Hepatocyte (in vitro differentiated cells): Measurements from ENCODE around the gene MRPL22. TPM values are rescaled to one million over a fixed set of nuclear protein-coding genes. Genes with fewer than 3 reads are reported as not detected.

Experiments
- DNase-seq: peaks from one replicate; pipeline ENCODE4 v3.0.0-alpha.2; 2016; ENCODE audit warnings: low spot score
- H2AFZ ChIP-seq: fragments of 200-600 bp; sonication (generic); 2 replicates; pipeline ENCODE4 v1.6.0; 2016; ENCODE audit warnings: antibody characterized with exemption, mild to moderate bottlenecking
- H3K27ac ChIP-seq: fragments of 200-600 bp; sonication (generic); 2 replicates; pipeline ENCODE4 v1.5.1; 2016; ENCODE audit warnings: mild to moderate bottlenecking
- H3K27me3 ChIP-seq: fragments of 200-600 bp; sonication (generic); 2 replicates; pipeline ENCODE4 v1.6.1; 2016
- H3K36me3 ChIP-seq: fragments of 200-600 bp; sonication (generic); replicated peaks from 2 replicates; pipeline ENCODE4 v1.5.1; 2016; ENCODE audit warnings: low read depth; ENCODE audit not compliant: insufficient read depth
- H3K4me1 ChIP-seq: fragments of 200-600 bp; sonication (generic); 2 replicates; pipeline ENCODE4 v1.5.1; 2016; ENCODE audit warnings: mild to moderate bottlenecking, moderate library complexity; ENCODE audit not compliant: insufficient read depth
- H3K4me2 ChIP-seq: fragments of 200-600 bp; sonication (generic); 2 replicates; pipeline ENCODE4 v1.6.0; 2016
- H3K4me3 ChIP-seq: fragments of 200-600 bp; sonication (generic); 2 replicates; pipeline ENCODE4 v1.5.1; 2016; ENCODE audit warnings: mild to moderate bottlenecking
- H3K79me2 ChIP-seq: fragments of 200-600 bp; sonication (generic); 2 replicates; pipeline ENCODE4 v1.6.0; 2017; ENCODE audit warnings: mild to moderate bottlenecking
- H3K9me2 ChIP-seq: fragments of 200-600 bp; sonication (generic); replicated peaks from 2 replicates; pipeline ENCODE4 v1.6.0; 2017; ENCODE audit warnings: mild to moderate bottlenecking; ENCODE audit not compliant: insufficient read depth
- H3K9me3 ChIP-seq: fragments of 200-600 bp; sonication (generic); 2 replicates; pipeline ENCODE4 v1.5.1; 2016; ENCODE audit warnings: low read depth, mild to moderate bottlenecking
- H4K20me1 ChIP-seq: fragments of 200-600 bp; sonication (generic); 2 replicates; pipeline ENCODE4 v1.6.0; 2016; ENCODE audit warnings: mild to moderate bottlenecking; ENCODE audit not compliant: insufficient read depth, poor library complexity, severe bottlenecking
- EZH2 ChIP-seq: fragments of 200-600 bp; sonication (generic); IDR thresholded peaks from 2 replicates; pipeline ENCODE4 v1.6.1; 2016; ENCODE audit warnings: antibody characterized with exemption, mild to moderate bottlenecking, borderline replicate concordance
- EZH2phosphoT487 ChIP-seq: fragments of 200-600 bp; sonication (generic); IDR thresholded peaks from one replicate; pipeline ENCODE4 v1.6.1; 2018; ENCODE audit warnings: antibody characterized with exemption, mild to moderate bottlenecking, low read depth, moderate library complexity; ENCODE audit not compliant: unreplicated experiment, severe bottlenecking
- WGBS: methylation state at CpG from one replicate; pipeline ENCODE4 v1.1.6; 2016; ENCODE audit warnings: low lambda C conversion rate; ENCODE audit errors: missing lambda C conversion rate; 5-methylcytosine and 5-hydroxymethylcytosine counted together
- polyA plus RNA-seq: library from polyadenylated mRNA; unstranded; fragments of >200 nt; fragmentation: Nextera tagmentation; extraction: Ambion mirVana; gene quantifications from 2 replicates; pipeline ENCODE4 v1.2.1, GENCODE V29; 2016
- total RNA-seq: library from RNA; depleted of rRNA; stranded (reverse); fragments of >200 nt; gene quantifications from 2 replicates; pipeline ENCODE4 v1.2.3, GENCODE V29; 2014
- TF ChIP-seq, protein P1 (sequence below): fragments of 200-600 bp; sonication (generic); IDR thresholded peaks from 2 replicates; pipeline ENCODE4 v1.5.1; 2016; ENCODE audit warnings: antibody characterized with exemption, mild to moderate bottlenecking; ENCODE audit not compliant: poor library complexity

MRPL22 gene
- total and polyA plus RNA-seq, 2 experiments from 2014 or later, result 34.4 to 111 TPM

DNA sequence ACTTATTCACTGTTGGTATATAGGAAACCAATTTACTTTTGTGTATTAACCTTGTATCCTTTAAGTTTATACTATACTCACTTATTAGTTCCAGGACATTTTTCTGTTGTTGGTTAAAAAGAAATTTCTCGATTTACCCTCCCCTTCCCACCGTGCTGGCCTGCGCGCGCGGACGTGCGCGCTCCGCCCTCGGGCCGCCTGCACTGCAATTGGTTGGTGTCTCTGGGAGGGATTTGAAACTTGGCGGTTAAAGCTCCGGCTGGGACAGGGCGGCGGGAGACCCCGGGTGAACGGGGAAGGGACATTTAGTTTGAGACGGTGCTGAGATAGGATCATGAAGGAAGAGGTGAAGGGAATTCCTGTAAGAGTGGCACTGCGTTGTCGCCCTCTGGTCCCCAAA is 72.7 kb downstream of the MRPL22 start, which contains the start of gene KIF4B:
Gene KIF4B, plus strand, starts transcription at position 230 of the 400 bp plus-strand sequence. Its CDS starts 105 bp downstream, at position 335.
- Histone ChIP-seq H3K9me2 (no peaks in the 10 kb centered on the region), H3K27ac (no peak within 1 kb of the TSS), H3K27me3 (no peaks in the 10 kb centered on the region), H3K4me1 (no peaks in the 10 kb centered on the region), H3K79me2 (no peaks in the 10 kb centered on the region), H4K20me1 (no peaks in the 10 kb centered on the region), H3K36me3 (no peaks in the 10 kb centered on the region), H3K4me3 (no peak within 1 kb of the TSS), H3K4me2 (no peak within 1 kb of the TSS), H2AFZ (no peak within 1 kb of the TSS), H3K9me3 (no peaks in the 10 kb centered on the region)
- no peak for DNase-seq
- TF ChIP-seq EZH2 (no peak), EZH2phosphoT487 (no peak)
- TF ChIP-seq, protein P1, sequence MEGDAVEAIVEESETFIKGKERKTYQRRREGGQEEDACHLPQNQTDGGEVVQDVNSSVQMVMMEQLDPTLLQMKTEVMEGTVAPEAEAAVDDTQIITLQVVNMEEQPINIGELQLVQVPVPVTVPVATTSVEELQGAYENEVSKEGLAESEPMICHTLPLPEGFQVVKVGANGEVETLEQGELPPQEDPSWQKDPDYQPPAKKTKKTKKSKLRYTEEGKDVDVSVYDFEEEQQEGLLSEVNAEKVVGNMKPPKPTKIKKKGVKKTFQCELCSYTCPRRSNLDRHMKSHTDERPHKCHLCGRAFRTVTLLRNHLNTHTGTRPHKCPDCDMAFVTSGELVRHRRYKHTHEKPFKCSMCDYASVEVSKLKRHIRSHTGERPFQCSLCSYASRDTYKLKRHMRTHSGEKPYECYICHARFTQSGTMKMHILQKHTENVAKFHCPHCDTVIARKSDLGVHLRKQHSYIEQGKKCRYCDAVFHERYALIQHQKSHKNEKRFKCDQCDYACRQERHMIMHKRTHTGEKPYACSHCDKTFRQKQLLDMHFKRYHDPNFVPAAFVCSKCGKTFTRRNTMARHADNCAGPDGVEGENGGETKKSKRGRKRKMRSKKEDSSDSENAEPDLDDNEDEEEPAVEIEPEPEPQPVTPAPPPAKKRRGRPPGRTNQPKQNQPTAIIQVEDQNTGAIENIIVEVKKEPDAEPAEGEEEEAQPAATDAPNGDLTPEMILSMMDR, result no peak
- 95% methylated on average over 21 of the region's 21 CpGs for WGBS

GRCh38 chr5:155015239-155015638 is 74.4 kb downstream of the MRPL22 start:
- no peak overlapping the region for H2AFZ ChIP-seq
- H3K9me3 ChIP-seq, result no peaks in the 10 kb centered on the region
- DNase-seq, result no peak
- no peaks in the 10 kb centered on the region for H3K79me2 ChIP-seq
- TF ChIP-seq, protein P1, result no peak
- TF ChIP-seq EZH2phosphoT487 (no peak), EZH2 (no peak)
- no peaks in the 10 kb centered on the region for H3K36me3 ChIP-seq
- H3K27me3 ChIP-seq, result no peaks in the 10 kb centered on the region
- H3K4me3 ChIP-seq, result no peak overlapping the region
- no peak overlapping the region for H3K27ac ChIP-seq
- H3K4me2 ChIP-seq, result no peak overlapping the region
- WGBS, result 85% methylated on average over 6 of the region's 6 CpGs
- no peaks in the 10 kb centered on the region for H3K9me2 ChIP-seq
- H3K4me1 ChIP-seq, result no peaks in the 10 kb centered on the region
- no peaks in the 10 kb centered on the region for H4K20me1 ChIP-seq

DNA sequence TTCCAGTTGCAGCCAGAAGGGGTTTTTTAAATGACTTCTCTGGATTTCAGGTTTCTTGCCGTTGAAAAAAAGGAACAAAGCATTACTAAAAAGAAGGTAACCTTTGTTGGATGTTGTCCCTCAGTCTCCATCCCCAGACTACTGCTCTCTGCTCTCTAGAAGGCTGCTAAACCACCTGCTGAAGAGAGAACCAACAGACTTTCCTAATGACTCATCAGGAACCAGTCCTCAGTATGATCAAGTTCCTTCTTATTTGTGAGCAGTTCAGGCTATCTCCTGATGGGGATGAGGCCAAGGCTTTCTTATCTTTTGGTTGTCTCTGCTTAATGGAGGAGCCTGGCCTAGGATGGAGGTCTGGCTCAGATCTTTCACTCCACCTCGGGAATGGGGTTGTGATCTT is 76.7 kb downstream of the MRPL22 start:
- Histone ChIP-seq H3K79me2 (no peaks in the 10 kb centered on the region), H3K9me3 (no peaks in the 10 kb centered on the region), H3K4me1 (no peaks in the 10 kb centered on the region), H3K4me3 (no peak overlapping the region), H3K4me2 (no peak overlapping the region), H2AFZ (no peak overlapping the region), H3K9me2 (no peaks in the 10 kb centered on the region), H4K20me1 (no peaks in the 10 kb centered on the region), H3K27ac (no peak overlapping the region), H3K27me3 (no peaks in the 10 kb centered on the region), H3K36me3 (no peaks in the 10 kb centered on the region)
- no peak for TF ChIP-seq EZH2phosphoT487
- TF ChIP-seq, protein P1, result no peak
- TF ChIP-seq EZH2, result no peak
- WGBS, result 60% methylated on average over 2 of the region's 2 CpGs
- no peak for DNase-seq

Other genes starting within 250 kb of the MRPL22 start
- gene LARP1, start 185.7 kb upstream of the MRPL22 start, total RNA-seq, result 68.4 and 75.0 TPM in 2 replicates
- 62.9 and 64.7 TPM in 2 replicates for gene LARP1, start 185.7 kb upstream of the MRPL22 start, polyA plus RNA-seq
- gene FAXDC2, start 90.5 kb upstream of the MRPL22 start, total RNA-seq, result 23.1 and 29.3 TPM in 2 replicates
- gene FAXDC2, start 90.5 kb upstream of the MRPL22 start, polyA plus RNA-seq, result 27.7 and 28.5 TPM in 2 replicates
- 63.9 and 84.0 TPM in 2 replicates for gene CNOT8, start 82.4 kb upstream of the MRPL22 start, total RNA-seq
- gene CNOT8, start 82.4 kb upstream of the MRPL22 start, polyA plus RNA-seq, result 42.0 and 46.7 TPM in 2 replicates
- 12.1 and 16.5 TPM in 2 replicates for gene GEMIN5, start 2.9 kb upstream of the MRPL22 start, total RNA-seq
- gene GEMIN5, start 2.9 kb upstream of the MRPL22 start, polyA plus RNA-seq, result 6.2 and 7.3 TPM in 2 replicates
- gene KIF4B, start 72.7 kb downstream of the MRPL22 start, total RNA-seq, result 0.10 TPM in 1 of 2 replicates, not detected in the other
- 0.05 TPM in 1 of 2 replicates, not detected in the other for gene KIF4B, start 72.7 kb downstream of the MRPL22 start, polyA plus RNA-seq